Trophoblast cell (in vitro differentiated cells and primary cell): ENCODE data around the gene EXOC4.

Experiments used
- DNase-seq, 2 donors: peaks; one replicate each; pipeline ENCODE4 v3.0.0-alpha.2; 2016
- H2AFZ ChIP-seq: 2 replicates; pipeline ENCODE4 v1.6.1; 2013; ENCODE audit warnings: low read length, moderate library complexity, mild to moderate bottlenecking; ENCODE audit not compliant: insufficient read depth, poor library complexity
- H2AK5ac ChIP-seq: 2 replicates; pipeline ENCODE4 v1.6.1; 2013; ENCODE audit warnings: mild to moderate bottlenecking, low read length
- H2BK120ac ChIP-seq: 2 replicates; pipeline ENCODE4 v1.6.1; 2013; ENCODE audit warnings: low read length, mild to moderate bottlenecking, moderate library complexity; ENCODE audit not compliant: insufficient read depth, poor library complexity
- H2BK12ac ChIP-seq: 2 replicates; pipeline ENCODE4 v1.6.1; 2013; ENCODE audit warnings: mild to moderate bottlenecking, low read length, moderate library complexity
- H2BK5ac ChIP-seq: 2 replicates; pipeline ENCODE4 v1.6.1; 2013; ENCODE audit warnings: low read length, low read depth, moderate library complexity, mild to moderate bottlenecking; ENCODE audit not compliant: poor library complexity
- H3K14ac ChIP-seq: 2 replicates; pipeline ENCODE4 v1.6.1; 2013; ENCODE audit warnings: mild to moderate bottlenecking, low read length
- H3K18ac ChIP-seq: 2 replicates; pipeline ENCODE4 v1.6.1; 2013; ENCODE audit warnings: mild to moderate bottlenecking, low read length
- H3K23ac ChIP-seq: 2 replicates; pipeline ENCODE4 v1.6.1; 2013; ENCODE audit warnings: low read length
- H3K27ac ChIP-seq: 2 replicates; pipeline ENCODE4 v1.5.1; 2013; ENCODE audit warnings: low read depth, mild to moderate bottlenecking, inconsistent platforms, low read length, moderate library complexity
- H3K27me3 ChIP-seq: 2 replicates; pipeline ENCODE4 v1.6.1; 2013; ENCODE audit warnings: inconsistent platforms, mild to moderate bottlenecking, low read length, moderate library complexity; ENCODE audit not compliant: insufficient read depth
- H3K36me3 ChIP-seq, 2 experiments: 1 replicate in 1 of 2; 2 replicates in 1 of 2; pipeline ENCODE4 v1.6.1; 2013; ENCODE audit warnings: low read length in 2 of 2, mild to moderate bottlenecking in 2 of 2, moderate library complexity in 1 of 2; ENCODE audit not compliant: insufficient read depth in 2 of 2, control insufficient read depth in 1 of 2
- H3K4ac ChIP-seq: 2 replicates; pipeline ENCODE4 v1.6.1; 2013; ENCODE audit warnings: low read depth, mild to moderate bottlenecking, low read length, moderate library complexity
- H3K4me1 ChIP-seq, 2 experiments: 1 replicate in 1 of 2; 2 replicates in 1 of 2; pipeline ENCODE4 v1.6.1; 2013; ENCODE audit warnings: low read length in 2 of 2, mild to moderate bottlenecking in 2 of 2, moderate library complexity in 1 of 2; ENCODE audit not compliant: insufficient read depth in 2 of 2, control insufficient read depth in 1 of 2
- H3K4me2 ChIP-seq: 2 replicates; pipeline ENCODE4 v1.6.1; 2013; ENCODE audit warnings: inconsistent platforms, mild to moderate bottlenecking, low read length, moderate library complexity
- H3K4me3 ChIP-seq: 2 replicates; pipeline ENCODE4 v1.5.1; 2013; ENCODE audit warnings: mild to moderate bottlenecking, low read depth, low read length, inconsistent platforms
- H3K79me1 ChIP-seq: one replicate; pipeline ENCODE4 v1.6.1; 2013; ENCODE audit warnings: low read length
- H3K79me2 ChIP-seq: 2 replicates; pipeline ENCODE4 v1.6.1; 2013; ENCODE audit warnings: low read length, mild to moderate bottlenecking; ENCODE audit not compliant: control insufficient read depth, insufficient read depth, poor library complexity
- H3K9ac ChIP-seq: 2 replicates; pipeline ENCODE4 v1.6.1; 2013; ENCODE audit warnings: mild to moderate bottlenecking, low read length
- H3K9me3 ChIP-seq: 2 replicates; pipeline ENCODE4 v1.6.1; 2013; ENCODE audit warnings: low read depth, mild to moderate bottlenecking, control low read depth, inconsistent platforms, low read length; ENCODE audit not compliant: insufficient read depth
- H4K12ac ChIP-seq: 2 replicates; pipeline ENCODE4 v1.6.1; 2013; ENCODE audit warnings: low read depth, mild to moderate bottlenecking, low read length, moderate library complexity
- H4K8ac ChIP-seq: 2 replicates; pipeline ENCODE4 v1.6.1; 2013; ENCODE audit warnings: low read depth, mild to moderate bottlenecking, low read length, moderate library complexity
- H4K91ac ChIP-seq: one replicate; pipeline ENCODE4 v1.6.1; 2013; ENCODE audit warnings: low read depth, mild to moderate bottlenecking, low read length, moderate library complexity
- WGBS: extraction: QIAGEN DNeasy Blood & Tissue Kit; methylation state at CpG from one replicate; pipeline ENCODE4 v1.1.7; 2013; ENCODE audit warnings: missing lambda C conversion rate; ENCODE audit not compliant: insufficient read length, insufficient coverage; ENCODE audit errors: extremely low coverage; 5-methylcytosine and 5-hydroxymethylcytosine counted together

EXOC4 gene

GRCh38 chr7:133775201-133775600 is 522.3 kb downstream of the EXOC4 start:
- H3K79me1 ChIP-seq: no peaks in the 10 kb centered on the region
- no CpG with 5 or more reads among the region's 4 CpGs for WGBS
- no peak overlapping the region for H3K27ac ChIP-seq
- no peak for DNase-seq
- no peak overlapping the region for H3K14ac ChIP-seq
- H4K12ac ChIP-seq: no peak overlapping the region
- H3K9ac ChIP-seq: no peak overlapping the region
- H3K9me3 ChIP-seq: peaks cover 3% of the 10 kb centered on the region
- H2AK5ac ChIP-seq: no peak overlapping the region
- no peaks in the 10 kb centered on the region for H3K36me3 ChIP-seq
- H2BK12ac ChIP-seq: no peak overlapping the region
- H4K8ac ChIP-seq: no peak overlapping the region
- H4K91ac ChIP-seq: no peak overlapping the region
- no peaks in the 10 kb centered on the region for H3K27me3 ChIP-seq
- H2AFZ ChIP-seq: no peak overlapping the region
- no peak overlapping the region for H3K18ac ChIP-seq
- H3K4me3 ChIP-seq: no peak overlapping the region
- H3K4me1 ChIP-seq: no peaks in the 10 kb centered on the region
- H3K4ac ChIP-seq: no peak overlapping the region
- no peak overlapping the region for H3K23ac ChIP-seq
- H3K4me2 ChIP-seq: no peak overlapping the region
- no peak overlapping the region for H2BK5ac ChIP-seq
- no peak overlapping the region for H2BK120ac ChIP-seq
- no peaks in the 10 kb centered on the region for H3K79me2 ChIP-seq

DNA sequence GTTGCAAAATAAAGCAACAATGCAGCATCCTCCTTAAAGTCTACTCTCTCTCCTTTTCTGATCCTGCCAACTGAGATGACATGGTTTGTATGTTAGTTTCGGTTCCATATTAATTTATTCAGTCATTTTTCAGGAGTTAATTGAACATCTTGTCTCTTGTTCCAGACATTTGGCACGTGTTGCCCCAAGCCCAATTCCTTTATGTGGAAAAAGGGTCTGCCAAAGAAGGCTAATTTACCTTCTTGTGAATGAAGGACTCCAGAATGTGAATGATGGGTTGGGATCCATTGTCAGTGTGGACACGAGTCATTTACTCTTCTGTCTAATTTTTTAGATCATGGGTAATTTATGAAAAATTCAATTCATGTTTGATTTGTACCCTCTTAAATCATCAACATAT is 523.4 kb downstream of the EXOC4 start:
- Histone ChIP-seq H3K4ac (no peak overlapping the region), H3K4me1 (no peaks in the 10 kb centered on the region), H3K27me3 (no peaks in the 10 kb centered on the region), H3K9ac (no peak overlapping the region), H3K18ac (no peak overlapping the region), H4K12ac (no peak overlapping the region), H4K8ac (no peak overlapping the region), H3K79me2 (no peaks in the 10 kb centered on the region), H3K9me3 (peaks cover 3% of the 10 kb centered on the region), H4K91ac (no peak overlapping the region), H3K23ac (no peak overlapping the region), H2BK5ac (no peak overlapping the region), H2AFZ (no peak overlapping the region), H3K4me3 (no peak overlapping the region), H3K27ac (no peak overlapping the region), H3K36me3 (no peaks in the 10 kb centered on the region), H3K79me1 (no peaks in the 10 kb centered on the region), H2BK120ac (no peak overlapping the region), H3K14ac (no peak overlapping the region), H2BK12ac (no peak overlapping the region), H2AK5ac (no peak overlapping the region), H3K4me2 (no peak overlapping the region)
- WGBS: no CpG with 5 or more reads among the region's 3 CpGs
- DNase-seq: no peak

- Histone ChIP-seq H4K12ac (no peak overlapping the region), H3K79me1 (no peaks in the 10 kb centered on the region), H3K9me3 (peaks cover 3% of the 10 kb centered on the region), H3K4me1 (peaks cover 0 to 2% of the 10 kb centered on the region in 2 experiments), H3K14ac (no peak overlapping the region), H4K91ac (no peak overlapping the region), H3K79me2 (no peaks in the 10 kb centered on the region), H2AK5ac (no peak overlapping the region), H4K8ac (no peak overlapping the region), H3K4ac (no peak overlapping the region), H2AFZ (no peak overlapping the region), H3K4me3 (no peak overlapping the region), H3K9ac (no peak overlapping the region), H3K27me3 (no peaks in the 10 kb centered on the region), H3K36me3 (no peaks in the 10 kb centered on the region), H3K27ac (no peak overlapping the region), H2BK12ac (no peak overlapping the region), H2BK120ac (no peak overlapping the region), H3K18ac (no peak overlapping the region), H3K23ac (no peak overlapping the region), H3K4me2 (no peak overlapping the region), H2BK5ac (no peak overlapping the region)
- DNase-seq: no peak
- no CpG with 5 or more reads among the region's 4 CpGs for WGBS
Observed at GRCh38 chr7:133777701-133778100, 524.8 kb downstream of the EXOC4 start.

DNA sequence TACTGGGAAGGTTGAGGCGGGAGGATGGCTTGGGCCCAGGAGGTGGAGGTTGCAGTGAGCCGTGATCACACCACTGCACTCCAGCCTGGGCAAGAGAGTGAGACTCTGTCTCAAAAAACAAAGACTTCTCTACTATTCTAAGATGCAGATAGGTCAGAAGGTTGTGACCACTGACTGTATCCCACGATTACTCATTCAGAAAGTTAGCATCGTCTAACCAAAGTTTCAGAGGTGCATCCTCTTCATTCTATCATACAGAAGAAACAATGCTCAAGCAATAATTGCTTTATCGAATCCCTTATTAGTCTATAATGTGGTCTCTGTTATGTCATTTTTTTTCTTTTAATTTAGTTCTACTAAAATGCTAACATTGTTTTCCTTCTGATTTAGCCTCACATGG is 525.6 kb downstream of the EXOC4 start:
- H4K91ac ChIP-seq: no peak overlapping the region
- H2BK12ac ChIP-seq: no peak overlapping the region
- H4K8ac ChIP-seq: no peak overlapping the region
- no peaks in the 10 kb centered on the region for H3K79me1 ChIP-seq
- H2BK5ac ChIP-seq: no peak overlapping the region
- H3K27ac ChIP-seq: no peak overlapping the region
- H3K9me3 ChIP-seq: peaks cover 3% of the 10 kb centered on the region
- WGBS: no CpG with 5 or more reads among the region's 5 CpGs
- H3K27me3 ChIP-seq: no peaks in the 10 kb centered on the region
- H3K4ac ChIP-seq: no peak overlapping the region
- no peak overlapping the region for H2AK5ac ChIP-seq
- no peak overlapping the region for H3K18ac ChIP-seq
- H3K79me2 ChIP-seq: no peaks in the 10 kb centered on the region
- no peak overlapping the region for H2AFZ ChIP-seq
- no peak overlapping the region for H2BK120ac ChIP-seq
- H3K4me3 ChIP-seq: no peak overlapping the region
- no peak for DNase-seq
- H3K9ac ChIP-seq: no peak overlapping the region
- no peak overlapping the region for H3K14ac ChIP-seq
- H3K36me3 ChIP-seq: no peaks in the 10 kb centered on the region
- no peak overlapping the region for H3K23ac ChIP-seq
- H3K4me1 ChIP-seq: peaks cover 0 to 2% of the 10 kb centered on the region in 2 experiments
- H3K4me2 ChIP-seq: no peak overlapping the region
- no peak overlapping the region for H4K12ac ChIP-seq
